ENCODE measurements around the gene CDC14C. TPM values are rescaled to one million over a fixed set of nuclear protein-coding genes. Genes with fewer than 3 reads are reported as not detected.
"Not testable (repeated sequence)": the region's sequence is repeated elsewhere in the genome, so short reads cannot be mapped to it uniquely, and the experiment has no call there.

CDC14C gene
- total RNA-seq, 1 experiment from 2014 or later: not detected

- H2AFZ ChIP-seq (ENCODE audit: low read length): no peak overlapping the region
- H3K9ac ChIP-seq (ENCODE audit: low read length): no peak overlapping the region
- H3K9me2 ChIP-seq (replicated peaks; ENCODE audit: insufficient read depth, low read length): no peaks in the 10 kb centered on the region
- H3K4me3 ChIP-seq (ENCODE audit: low read length): no peak overlapping the region
- no peak for DNase-seq
- no peaks in the 10 kb centered on the region for H3K4me1 ChIP-seq (ENCODE audit: low read length)
- no peaks in the 10 kb centered on the region for H3K9me3 ChIP-seq (ENCODE audit: low read length)
- H3K27me3 ChIP-seq (ENCODE audit: low read length): no peaks in the 10 kb centered on the region
- no peak overlapping the region for H3K27ac ChIP-seq (ENCODE audit: low read length)
- no peak overlapping the region for H3K4me2 ChIP-seq (ENCODE audit: low read depth, low read length, poor library complexity, severe bottlenecking)
- no peaks in the 10 kb centered on the region for H4K20me1 ChIP-seq (ENCODE audit: insufficient read depth, low read depth, low read length)
- no peaks in the 10 kb centered on the region for H3K79me2 ChIP-seq (ENCODE audit: low read length)
- H3K36me3 ChIP-seq (ENCODE audit: insufficient read depth, low read length): no peaks in the 10 kb centered on the region
Measured at GRCh38 chr7:48904975-48905374, 19.4 kb upstream of the CDC14C start.

GRCh38 chr7:48905686-48906085, 18.7 kb upstream of the CDC14C start:
- H3K4me1 ChIP-seq (ENCODE audit: low read length); H3K9me2 ChIP-seq (replicated peaks; ENCODE audit: insufficient read depth, low read length); H3K79me2 ChIP-seq (ENCODE audit: low read length); H3K27me3 ChIP-seq (ENCODE audit: low read length); DNase-seq; H3K4me2 ChIP-seq (ENCODE audit: low read depth, low read length, poor library complexity, severe bottlenecking); H3K36me3 ChIP-seq (ENCODE audit: insufficient read depth, low read length); H2AFZ ChIP-seq (ENCODE audit: low read length); H3K9me3 ChIP-seq (ENCODE audit: low read length); H3K27ac ChIP-seq (ENCODE audit: low read length); H4K20me1 ChIP-seq (ENCODE audit: insufficient read depth, low read depth, low read length); H3K9ac ChIP-seq (ENCODE audit: low read length); H3K4me3 ChIP-seq (ENCODE audit: low read length): not testable (repeated sequence)

GRCh38 chr7:48909887-48910286, 14.5 kb upstream of the CDC14C start:
- H3K36me3 ChIP-seq (ENCODE audit: insufficient read depth, low read length); H3K27me3 ChIP-seq (ENCODE audit: low read length); DNase-seq; H3K4me1 ChIP-seq (ENCODE audit: low read length); H4K20me1 ChIP-seq (ENCODE audit: insufficient read depth, low read depth, low read length); H3K4me2 ChIP-seq (ENCODE audit: low read depth, low read length, poor library complexity, severe bottlenecking); H3K9me3 ChIP-seq (ENCODE audit: low read length); H3K27ac ChIP-seq (ENCODE audit: low read length); H3K4me3 ChIP-seq (ENCODE audit: low read length); H2AFZ ChIP-seq (ENCODE audit: low read length); H3K9me2 ChIP-seq (replicated peaks; ENCODE audit: insufficient read depth, low read length); H3K9ac ChIP-seq (ENCODE audit: low read length); H3K79me2 ChIP-seq (ENCODE audit: low read length): not testable (repeated sequence)

GRCh38 chr7:48931481-48931880, 7.1 kb downstream of the CDC14C start:
- Histone ChIP-seq H3K79me2 (ENCODE audit: low read length) (no peaks in the 10 kb centered on the region), H3K4me3 (ENCODE audit: low read length) (no peak overlapping the region), H3K9me2 (replicated peaks; ENCODE audit: insufficient read depth, low read length) (no peaks in the 10 kb centered on the region), H3K9ac (ENCODE audit: low read length) (no peak overlapping the region), H3K36me3 (ENCODE audit: insufficient read depth, low read length) (no peaks in the 10 kb centered on the region), H3K27ac (ENCODE audit: low read length) (no peak overlapping the region), H3K4me2 (ENCODE audit: low read depth, low read length, poor library complexity, severe bottlenecking) (no peak overlapping the region), H3K27me3 (ENCODE audit: low read length) (no peaks in the 10 kb centered on the region), H3K4me1 (ENCODE audit: low read length) (peaks cover 5% of the 10 kb centered on the region), H4K20me1 (ENCODE audit: insufficient read depth, low read depth, low read length) (no peaks in the 10 kb centered on the region), H2AFZ (ENCODE audit: low read length) (no peak overlapping the region), H3K9me3 (ENCODE audit: low read length) (no peaks in the 10 kb centered on the region)
- no peak for DNase-seq

GRCh38 chr7:48932126-48932910, 8.0 kb downstream of the CDC14C start:
- Histone ChIP-seq H3K9ac (ENCODE audit: low read length) (no peak overlapping the region), H3K9me2 (replicated peaks; ENCODE audit: insufficient read depth, low read length) (no peaks in the 10 kb centered on the region), H3K79me2 (ENCODE audit: low read length) (no peaks in the 10 kb centered on the region), H3K4me3 (ENCODE audit: low read length) (no peak overlapping the region), H3K4me1 (ENCODE audit: low read length) (peaks cover 8% of the 10 kb centered on the region), H3K9me3 (ENCODE audit: low read length) (no peaks in the 10 kb centered on the region), H3K4me2 (ENCODE audit: low read depth, low read length, poor library complexity, severe bottlenecking) (no peak overlapping the region), H4K20me1 (ENCODE audit: insufficient read depth, low read depth, low read length) (no peaks in the 10 kb centered on the region), H3K27me3 (ENCODE audit: low read length) (no peaks in the 10 kb centered on the region), H3K36me3 (ENCODE audit: insufficient read depth, low read length) (no peaks in the 10 kb centered on the region), H3K27ac (ENCODE audit: low read length) (no peak overlapping the region), H2AFZ (ENCODE audit: low read length) (no peak overlapping the region)
- no peak for DNase-seq

GRCh38 chr7:48933549-48934085, 9.3 kb downstream of the CDC14C start:
- Histone ChIP-seq H3K4me2 (ENCODE audit: low read depth, low read length, poor library complexity, severe bottlenecking) (no peak overlapping the region), H3K4me3 (ENCODE audit: low read length) (no peak overlapping the region), H3K4me1 (ENCODE audit: low read length) (peaks cover 8% of the 10 kb centered on the region), H4K20me1 (ENCODE audit: insufficient read depth, low read depth, low read length) (no peaks in the 10 kb centered on the region), H2AFZ (ENCODE audit: low read length) (no peak overlapping the region), H3K9ac (ENCODE audit: low read length) (no peak overlapping the region), H3K27ac (ENCODE audit: low read length) (no peak overlapping the region), H3K27me3 (ENCODE audit: low read length) (no peaks in the 10 kb centered on the region), H3K36me3 (ENCODE audit: insufficient read depth, low read length) (no peaks in the 10 kb centered on the region), H3K9me2 (replicated peaks; ENCODE audit: insufficient read depth, low read length) (no peaks in the 10 kb centered on the region), H3K9me3 (ENCODE audit: low read length) (no peaks in the 10 kb centered on the region), H3K79me2 (ENCODE audit: low read length) (no peaks in the 10 kb centered on the region)
- DNase-seq: no peak

- Histone ChIP-seq H2AFZ (ENCODE audit: low read length) (no peak overlapping the region), H3K9ac (ENCODE audit: low read length) (no peak overlapping the region), H3K4me3 (ENCODE audit: low read length) (no peak overlapping the region), H3K79me2 (ENCODE audit: low read length) (no peaks in the 10 kb centered on the region), H3K9me3 (ENCODE audit: low read length) (no peaks in the 10 kb centered on the region), H3K36me3 (ENCODE audit: insufficient read depth, low read length) (no peaks in the 10 kb centered on the region), H4K20me1 (ENCODE audit: insufficient read depth, low read depth, low read length) (no peaks in the 10 kb centered on the region), H3K27me3 (ENCODE audit: low read length) (no peaks in the 10 kb centered on the region), H3K27ac (ENCODE audit: low read length) (no peak overlapping the region), H3K9me2 (replicated peaks; ENCODE audit: insufficient read depth, low read length) (no peaks in the 10 kb centered on the region), H3K4me1 (ENCODE audit: low read length) (peaks cover 8% of the 10 kb centered on the region), H3K4me2 (ENCODE audit: low read depth, low read length, poor library complexity, severe bottlenecking) (no peak overlapping the region)
- DNase-seq: no peak
Measured at GRCh38 chr7:48938539-48939295, 14.4 kb downstream of the CDC14C start.

- Histone ChIP-seq H4K20me1 (ENCODE audit: insufficient read depth, low read depth, low read length) (no peaks in the 10 kb centered on the region), H3K36me3 (ENCODE audit: insufficient read depth, low read length) (no peaks in the 10 kb centered on the region), H2AFZ (ENCODE audit: low read length) (no peak overlapping the region), H3K9ac (ENCODE audit: low read length) (no peak overlapping the region), H3K9me2 (replicated peaks; ENCODE audit: insufficient read depth, low read length) (no peaks in the 10 kb centered on the region), H3K27me3 (ENCODE audit: low read length) (no peaks in the 10 kb centered on the region), H3K4me2 (ENCODE audit: low read depth, low read length, poor library complexity, severe bottlenecking) (no peak overlapping the region), H3K9me3 (ENCODE audit: low read length) (no peaks in the 10 kb centered on the region), H3K4me3 (ENCODE audit: low read length) (no peak overlapping the region), H3K27ac (ENCODE audit: low read length) (no peak overlapping the region), H3K4me1 (ENCODE audit: low read length) (no peaks in the 10 kb centered on the region), H3K79me2 (ENCODE audit: low read length) (no peaks in the 10 kb centered on the region)
- no peak for DNase-seq
Measured at GRCh38 chr7:48943279-48943990, 19.1 kb downstream of the CDC14C start.
